HepG2 (cell line): Measurements from ENCODE around the gene PDZD4. TPM values are rescaled to one million over a fixed set of nuclear protein-coding genes. Genes with fewer than 3 reads are reported as not detected.

ENCODE experiments used
- AGO1 ChIP-seq: fragments of 200-400 bp; formaldehyde crosslinking; IDR thresholded peaks from 2 replicates; pipeline ENCODE4 v1.6.1; 2017; ENCODE audit warnings: mild to moderate bottlenecking, low read depth, low read length, moderate library complexity; ENCODE audit not compliant: poor library complexity, severe bottlenecking
- ATF7-NPFF ChIP-seq: sonication (generic); formaldehyde crosslinking; IDR thresholded peaks from 2 replicates; pipeline ENCODE4 v1.8.1; 2023; ENCODE audit warnings: mild to moderate bottlenecking, low read depth, missing genetic modification reagents, moderate library complexity
- EP300 ChIP-seq, 3 experiments: sonication (generic) in 1 of 3; formaldehyde crosslinking in 1 of 3; IDR thresholded peaks; 2 replicates each; pipeline versions ENCODE4 v1.5.1 to v1.6.1; 2011 to 2020; ENCODE audit warnings: low read depth in 2 of 3, low read length in 2 of 3, borderline replicate concordance in 1 of 3, improper control_type of control experiment in 1 of 3, mild to moderate bottlenecking in 1 of 3, missing genetic modification reagents in 1 of 3, moderate library complexity in 1 of 3
- FOXO1 ChIP-seq: sonication (generic); formaldehyde crosslinking; IDR thresholded peaks from 2 replicates; pipeline ENCODE4 v1.4.0; 2020; ENCODE audit warnings: missing genetic modification reagents
- MED13 ChIP-seq: sonication (generic); formaldehyde crosslinking; IDR thresholded peaks from 2 replicates; pipeline ENCODE4 v1.5.0; 2020; ENCODE audit warnings: missing genetic modification reagents
- MEIS1 ChIP-seq: sonication (generic); formaldehyde crosslinking; IDR thresholded peaks from 2 replicates; pipeline ENCODE4 v1.9.0; 2021; ENCODE audit warnings: mild to moderate bottlenecking, missing genetic modification reagents, moderate library complexity, borderline replicate concordance
- RARA ChIP-seq: IDR thresholded peaks from 2 replicates; pipeline ENCODE4 v1.6.1; 2016; ENCODE audit warnings: missing genetic modification reagents, missing compliant biosample characterization
- RARG ChIP-seq: sonication (generic); formaldehyde crosslinking; IDR thresholded peaks from 2 replicates; pipeline ENCODE4 v1.4.0; 2020; ENCODE audit warnings: low read depth, mild to moderate bottlenecking, missing genetic modification reagents
- REXO4 ChIP-seq: sonication (generic); formaldehyde crosslinking; IDR thresholded peaks from 2 replicates; pipeline ENCODE4 v1.8.0; 2022; ENCODE audit warnings: missing genetic modification reagents, mild to moderate bottlenecking, borderline replicate concordance
- SALL2 ChIP-seq: sonication (generic); formaldehyde crosslinking; IDR thresholded peaks from 2 replicates; pipeline ENCODE4 v1.8.1; 2023; ENCODE audit warnings: mild to moderate bottlenecking, missing genetic modification reagents, inconsistent platforms
- SYNCRIP ChIP-seq: fragments of 200-400 bp; formaldehyde crosslinking; IDR thresholded peaks from 2 replicates; pipeline ENCODE4 v1.6.1; 2018; ENCODE audit warnings: mild to moderate bottlenecking, low read depth, low read length; ENCODE audit not compliant: insufficient read depth
- ZNF235 ChIP-seq: sonication (generic); formaldehyde crosslinking; IDR thresholded peaks from 2 replicates; pipeline ENCODE4 v1.8.1; 2023; ENCODE audit warnings: mild to moderate bottlenecking, missing genetic modification reagents, borderline replicate concordance
- ZNF263 ChIP-seq: sonication (generic); formaldehyde crosslinking; IDR thresholded peaks from 2 replicates; pipeline ENCODE4 v1.4.0; 2020; ENCODE audit warnings: missing genetic modification reagents
- ZNF296 ChIP-seq: sonication (generic); formaldehyde crosslinking; conservative IDR thresholded peaks from 2 replicates; pipeline ENCODE4 v1.5.0; 2020; ENCODE audit warnings: mild to moderate bottlenecking, missing genetic modification reagents
- ZNF605 ChIP-seq: sonication (generic); formaldehyde crosslinking; IDR thresholded peaks from 2 replicates; pipeline ENCODE4 v1.8.0; 2022; ENCODE audit warnings: mild to moderate bottlenecking, missing genetic modification reagents
- ZNF781 ChIP-seq: sonication (generic); formaldehyde crosslinking; IDR thresholded peaks from 2 replicates; pipeline ENCODE4 v1.5.1; 2020; ENCODE audit warnings: borderline replicate concordance, mild to moderate bottlenecking, missing genetic modification reagents; ENCODE audit errors: not compliant biosample characterization
- ZNF839 ChIP-seq: sonication (generic); formaldehyde crosslinking; IDR thresholded peaks from 2 replicates; pipeline ENCODE4 v1.4.0; 2020; ENCODE audit warnings: missing genetic modification reagents, mild to moderate bottlenecking, borderline replicate concordance
- ZSCAN20 ChIP-seq: sonication (generic); formaldehyde crosslinking; IDR thresholded peaks from 2 replicates; pipeline ENCODE4 v1.4.0; 2020; ENCODE audit warnings: missing genetic modification reagents, mild to moderate bottlenecking, borderline replicate concordance
- ZSCAN30 ChIP-seq: sonication (generic); formaldehyde crosslinking; IDR thresholded peaks from 2 replicates; pipeline ENCODE4 v1.5.0; 2020; ENCODE audit warnings: mild to moderate bottlenecking, missing genetic modification reagents
- polyA plus RNA-seq, 8 experiments: library from polyadenylated mRNA; depleted of rRNA in 3 of 8; stranded (reverse) in 7 of 8; unstranded in 1 of 8; fragments of >200 nt; fragmentation: Illumina TruSeq in 4 of 8; extraction: Trizol in 4 of 8; gene quantifications; 2 replicates each; pipeline versions ENCODE4 v1.2.1 to v1.2.3, GENCODE V29; 2011 to 2016; ENCODE audit warnings: low read depth in 4 of 8, missing spikeins in 1 of 8, mixed read lengths in 1 of 8; ENCODE audit not compliant: insufficient read depth in 1 of 8
- total RNA-seq, 5 experiments: library from RNA; depleted of rRNA; stranded (reverse); fragments of >200 nt; fragmentation: Illumina TruSeq; extraction: Trizol; gene quantifications; 2 replicates each; pipeline ENCODE4 v1.2.3, GENCODE V29; 2016; ENCODE audit warnings: low read depth in 1 of 5
- TF ChIP-seq, protein P1 (sequence below): sonication (generic); formaldehyde crosslinking; IDR thresholded peaks from 2 replicates; pipeline ENCODE4 v1.5.1; 2020; ENCODE audit warnings: mild to moderate bottlenecking, missing genetic modification reagents, moderate library complexity
- TF ChIP-seq, protein P2 (sequence below): sonication (generic); formaldehyde crosslinking; IDR thresholded peaks from 2 replicates; pipeline ENCODE4 v1.9.0; 2021; ENCODE audit warnings: missing genetic modification reagents, borderline replicate concordance
- TF ChIP-seq, protein P3 (sequence below): sonication (generic); formaldehyde crosslinking; IDR thresholded peaks from 2 replicates; pipeline ENCODE4 v1.5.0; 2020; ENCODE audit warnings: missing genetic modification reagents

Gene PDZD4
- total and polyA plus RNA-seq, 2 of the 13 experiments (the other 11 are each of a cell fraction or from before 2014, with no cell fraction given) = not detected

GRCh38 chrX:153763989-153764755 lies 66.2 kb downstream of the PDZD4 start, which contains the start of gene PLXNB3 (continued):
- TF ChIP-seq, protein P1, sequence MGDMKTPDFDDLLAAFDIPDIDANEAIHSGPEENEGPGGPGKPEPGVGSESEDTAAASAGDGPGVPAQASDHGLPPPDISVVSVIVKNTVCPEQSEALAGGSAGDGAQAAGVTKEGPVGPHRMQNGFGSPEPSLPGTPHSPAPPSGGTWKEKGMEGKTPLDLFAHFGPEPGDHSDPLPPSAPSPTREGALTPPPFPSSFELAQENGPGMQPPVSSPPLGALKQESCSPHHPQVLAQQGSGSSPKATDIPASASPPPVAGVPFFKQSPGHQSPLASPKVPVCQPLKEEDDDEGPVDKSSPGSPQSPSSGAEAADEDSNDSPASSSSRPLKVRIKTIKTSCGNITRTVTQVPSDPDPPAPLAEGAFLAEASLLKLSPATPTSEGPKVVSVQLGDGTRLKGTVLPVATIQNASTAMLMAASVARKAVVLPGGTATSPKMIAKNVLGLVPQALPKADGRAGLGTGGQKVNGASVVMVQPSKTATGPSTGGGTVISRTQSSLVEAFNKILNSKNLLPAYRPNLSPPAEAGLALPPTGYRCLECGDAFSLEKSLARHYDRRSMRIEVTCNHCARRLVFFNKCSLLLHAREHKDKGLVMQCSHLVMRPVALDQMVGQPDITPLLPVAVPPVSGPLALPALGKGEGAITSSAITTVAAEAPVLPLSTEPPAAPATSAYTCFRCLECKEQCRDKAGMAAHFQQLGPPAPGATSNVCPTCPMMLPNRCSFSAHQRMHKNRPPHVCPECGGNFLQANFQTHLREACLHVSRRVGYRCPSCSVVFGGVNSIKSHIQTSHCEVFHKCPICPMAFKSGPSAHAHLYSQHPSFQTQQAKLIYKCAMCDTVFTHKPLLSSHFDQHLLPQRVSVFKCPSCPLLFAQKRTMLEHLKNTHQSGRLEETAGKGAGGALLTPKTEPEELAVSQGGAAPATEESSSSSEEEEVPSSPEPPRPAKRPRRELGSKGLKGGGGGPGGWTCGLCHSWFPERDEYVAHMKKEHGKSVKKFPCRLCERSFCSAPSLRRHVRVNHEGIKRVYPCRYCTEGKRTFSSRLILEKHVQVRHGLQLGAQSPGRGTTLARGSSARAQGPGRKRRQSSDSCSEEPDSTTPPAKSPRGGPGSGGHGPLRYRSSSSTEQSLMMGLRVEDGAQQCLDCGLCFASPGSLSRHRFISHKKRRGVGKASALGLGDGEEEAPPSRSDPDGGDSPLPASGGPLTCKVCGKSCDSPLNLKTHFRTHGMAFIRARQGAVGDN (CRISPR knock-in tag) = peak; percentile 70
- no peak for TF ChIP-seq AGO1
- TF ChIP-seq ZSCAN30 (CRISPR knock-in tag) = no peak
- TF ChIP-seq RARG (CRISPR knock-in tag) = no peak
- no peak for TF ChIP-seq ZNF781 (CRISPR knock-in tag)
- no peak for TF ChIP-seq ZSCAN20
- TF ChIP-seq ZNF235 (CRISPR knock-in tag) = 0 out of 2 replicates have a peak, but pooled peaks have one; percentile 18
- no peak for TF ChIP-seq ZNF296 (CRISPR knock-in tag)
- TF ChIP-seq SYNCRIP = no peak
- no peak for TF ChIP-seq FOXO1 (CRISPR knock-in tag)
- no peak for TF ChIP-seq MEIS1 (CRISPR knock-in tag)
- TF ChIP-seq ZNF839 (CRISPR knock-in tag) = no peak
- peak; percentile 52 for TF ChIP-seq ZNF263 (CRISPR knock-in tag)
- no peak for TF ChIP-seq EP300 (IDR thresholded peaks at IDR 0.05; ENCODE audit: low read depth in 2 of 2, low read length in 2 of 2)
- no peak for TF ChIP-seq EP300 (CRISPR knock-in tag; IDR thresholded peaks at IDR 0.05; ENCODE audit: borderline replicate concordance)
- 0 out of 2 replicates have a peak, but pooled peaks have one; percentile 42 for TF ChIP-seq ZNF605 (CRISPR knock-in tag)
- TF ChIP-seq, protein P2, sequence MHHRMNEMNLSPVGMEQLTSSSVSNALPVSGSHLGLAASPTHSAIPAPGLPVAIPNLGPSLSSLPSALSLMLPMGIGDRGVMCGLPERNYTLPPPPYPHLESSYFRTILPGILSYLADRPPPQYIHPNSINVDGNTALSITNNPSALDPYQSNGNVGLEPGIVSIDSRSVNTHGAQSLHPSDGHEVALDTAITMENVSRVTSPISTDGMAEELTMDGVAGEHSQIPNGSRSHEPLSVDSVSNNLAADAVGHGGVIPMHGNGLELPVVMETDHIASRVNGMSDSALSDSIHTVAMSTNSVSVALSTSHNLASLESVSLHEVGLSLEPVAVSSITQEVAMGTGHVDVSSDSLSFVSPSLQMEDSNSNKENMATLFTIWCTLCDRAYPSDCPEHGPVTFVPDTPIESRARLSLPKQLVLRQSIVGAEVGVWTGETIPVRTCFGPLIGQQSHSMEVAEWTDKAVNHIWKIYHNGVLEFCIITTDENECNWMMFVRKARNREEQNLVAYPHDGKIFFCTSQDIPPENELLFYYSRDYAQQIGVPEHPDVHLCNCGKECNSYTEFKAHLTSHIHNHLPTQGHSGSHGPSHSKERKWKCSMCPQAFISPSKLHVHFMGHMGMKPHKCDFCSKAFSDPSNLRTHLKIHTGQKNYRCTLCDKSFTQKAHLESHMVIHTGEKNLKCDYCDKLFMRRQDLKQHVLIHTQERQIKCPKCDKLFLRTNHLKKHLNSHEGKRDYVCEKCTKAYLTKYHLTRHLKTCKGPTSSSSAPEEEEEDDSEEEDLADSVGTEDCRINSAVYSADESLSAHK (CRISPR knock-in tag) = no peak
- TF ChIP-seq, protein P3, sequence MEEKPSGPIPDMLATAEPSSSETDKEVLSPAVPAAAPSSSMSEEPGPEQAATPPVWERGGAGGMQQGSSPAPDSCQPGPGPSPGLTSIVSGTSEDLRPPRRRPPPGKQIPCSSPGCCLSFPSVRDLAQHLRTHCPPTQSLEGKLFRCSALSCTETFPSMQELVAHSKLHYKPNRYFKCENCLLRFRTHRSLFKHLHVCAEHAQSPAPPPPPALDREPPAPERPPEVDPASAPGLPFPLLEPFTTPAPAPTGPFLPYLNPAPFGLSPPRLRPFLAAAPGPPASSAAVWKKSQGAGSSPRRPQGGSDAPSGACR (CRISPR knock-in tag) = no peak
- TF ChIP-seq RARA (CRISPR knock-in tag) = no peak; the same call in 1 of the 2 replicates
- TF ChIP-seq SALL2 = no peak
- no peak for TF ChIP-seq MED13 (CRISPR knock-in tag)
- no peak for TF ChIP-seq ATF7-NPFF (CRISPR knock-in tag)
- no peak for TF ChIP-seq REXO4 (CRISPR knock-in tag)
